SK-N-SH treated with all-trans-retinoic acid at 6 μM for 48 hours (cell line): ENCODE data around the gene MYO3B.

Experiments used
- ATAC-seq: fragments of 200-7000 bp; cut with Tn5 transposase; 3 replicates; pipeline ENCODE4 v1.9.1; 2020; ENCODE audit warnings: mild to moderate bottlenecking, moderate library complexity
- BACH2 ChIP-seq: fragments of 250-450 bp; sonication (Bioruptor Pico); IDR thresholded peaks from 2 replicates; pipeline ENCODE4 v1.9.0; 2021; ENCODE audit warnings: mild to moderate bottlenecking, borderline replicate concordance
- CSDC2 ChIP-seq: fragments of 250-450 bp; sonication (Bioruptor Pico); IDR thresholded peaks from 2 replicates; pipeline ENCODE4 v1.5.0; 2020; ENCODE audit warnings: mild to moderate bottlenecking, moderate library complexity
- ESRRG ChIP-seq: fragments of 250-450 bp; sonication (Bioruptor Pico); IDR thresholded peaks from 2 replicates; pipeline ENCODE4 v1.6.1; 2021; ENCODE audit warnings: mild to moderate bottlenecking
- GLIS3 ChIP-seq: fragments of 250-450 bp; sonication (Bioruptor Pico); IDR thresholded peaks from 2 replicates; pipeline ENCODE4 v1.5.0; 2020; ENCODE audit warnings: mild to moderate bottlenecking, moderate library complexity
- ISL1 ChIP-seq: fragments of 250-450 bp; sonication (Bioruptor Pico); IDR thresholded peaks from 2 replicates; pipeline ENCODE4 v2.1.2; 2022; ENCODE audit warnings: mild to moderate bottlenecking, moderate library complexity
- OSR1 ChIP-seq: fragments of 250-450 bp; sonication (Bioruptor Pico); IDR thresholded peaks from 2 replicates; pipeline ENCODE4 v1.8.0; 2022; ENCODE audit warnings: moderate library complexity, mild to moderate bottlenecking, inconsistent platforms
- PPARA ChIP-seq: fragments of 250-450 bp; sonication (Bioruptor Pico); IDR thresholded peaks from 2 replicates; pipeline ENCODE4 v1.5.0; 2020; ENCODE audit warnings: mild to moderate bottlenecking, borderline replicate concordance
- RARB ChIP-seq: fragments of 250-450 bp; sonication (Bioruptor Pico); IDR thresholded peaks from 2 replicates; pipeline ENCODE4 v1.8.0; 2021; ENCODE audit warnings: mild to moderate bottlenecking, moderate library complexity
- SNAI2 ChIP-seq: fragments of 250-450 bp; sonication (Bioruptor Pico); IDR thresholded peaks from 2 replicates; pipeline ENCODE4 v1.5.0; 2020; ENCODE audit warnings: mild to moderate bottlenecking, moderate library complexity
- TCF4 ChIP-seq: fragments of 250-450 bp; sonication (Bioruptor Pico); IDR thresholded peaks from 2 replicates; pipeline ENCODE4 v1.8.0; 2021; ENCODE audit warnings: mild to moderate bottlenecking, moderate library complexity, borderline replicate concordance
- TOX ChIP-seq: fragments of 250-450 bp; sonication (Bioruptor Pico); IDR thresholded peaks from 2 replicates; pipeline ENCODE4 v1.8.0; 2021; ENCODE audit warnings: mild to moderate bottlenecking, moderate library complexity, borderline replicate concordance
- ZC3H10 ChIP-seq: fragments of 250-450 bp; sonication (Bioruptor Pico); IDR thresholded peaks from 2 replicates; pipeline ENCODE4 v1.5.1; 2021; ENCODE audit warnings: mild to moderate bottlenecking, moderate library complexity
- ZFP3 ChIP-seq: fragments of 250-450 bp; sonication (Bioruptor Pico); IDR thresholded peaks from 2 replicates; pipeline ENCODE4 v1.5.0; 2020; ENCODE audit warnings: mild to moderate bottlenecking, moderate library complexity
- ZNF565 ChIP-seq: fragments of 450-650 bp; formaldehyde crosslinking; conservative IDR thresholded peaks from 2 replicates; pipeline ENCODE4 v1.5.0; 2020; ENCODE audit warnings: low read depth, mild to moderate bottlenecking, moderate library complexity
- ZNF70 ChIP-seq: fragments of 450-650 bp; formaldehyde crosslinking; IDR thresholded peaks from 2 replicates; pipeline ENCODE4 v1.5.0; 2020; ENCODE audit warnings: mild to moderate bottlenecking, moderate library complexity
- ZNF8 ChIP-seq: fragments of 450-650 bp; formaldehyde crosslinking; IDR thresholded peaks from 2 replicates; pipeline ENCODE4 v1.5.0; 2020; ENCODE audit warnings: mild to moderate bottlenecking, moderate library complexity
- TF ChIP-seq, protein P1 (sequence below): fragments of 250-450 bp; sonication (Bioruptor Pico); IDR thresholded peaks from 2 replicates; pipeline ENCODE4 v1.5.0; 2020; ENCODE audit warnings: mild to moderate bottlenecking, moderate library complexity
- TF ChIP-seq, protein P2 (sequence below): fragments of 250-450 bp; sonication (Bioruptor Pico); IDR thresholded peaks from 2 replicates; pipeline ENCODE4 v1.5.1; 2021; ENCODE audit warnings: mild to moderate bottlenecking, moderate library complexity
- TF ChIP-seq, protein P3 (sequence below): fragments of 250-450 bp; sonication (Bioruptor Pico); IDR thresholded peaks from 2 replicates; pipeline ENCODE4 v1.8.0; 2021; ENCODE audit warnings: low read depth, mild to moderate bottlenecking, moderate library complexity, borderline replicate concordance

MYO3B gene

GRCh38 chr2:170446078-170446477 lies 268.1 kb downstream of the MYO3B start:
- ATAC-seq: no peak
- TF ChIP-seq, protein P1, sequence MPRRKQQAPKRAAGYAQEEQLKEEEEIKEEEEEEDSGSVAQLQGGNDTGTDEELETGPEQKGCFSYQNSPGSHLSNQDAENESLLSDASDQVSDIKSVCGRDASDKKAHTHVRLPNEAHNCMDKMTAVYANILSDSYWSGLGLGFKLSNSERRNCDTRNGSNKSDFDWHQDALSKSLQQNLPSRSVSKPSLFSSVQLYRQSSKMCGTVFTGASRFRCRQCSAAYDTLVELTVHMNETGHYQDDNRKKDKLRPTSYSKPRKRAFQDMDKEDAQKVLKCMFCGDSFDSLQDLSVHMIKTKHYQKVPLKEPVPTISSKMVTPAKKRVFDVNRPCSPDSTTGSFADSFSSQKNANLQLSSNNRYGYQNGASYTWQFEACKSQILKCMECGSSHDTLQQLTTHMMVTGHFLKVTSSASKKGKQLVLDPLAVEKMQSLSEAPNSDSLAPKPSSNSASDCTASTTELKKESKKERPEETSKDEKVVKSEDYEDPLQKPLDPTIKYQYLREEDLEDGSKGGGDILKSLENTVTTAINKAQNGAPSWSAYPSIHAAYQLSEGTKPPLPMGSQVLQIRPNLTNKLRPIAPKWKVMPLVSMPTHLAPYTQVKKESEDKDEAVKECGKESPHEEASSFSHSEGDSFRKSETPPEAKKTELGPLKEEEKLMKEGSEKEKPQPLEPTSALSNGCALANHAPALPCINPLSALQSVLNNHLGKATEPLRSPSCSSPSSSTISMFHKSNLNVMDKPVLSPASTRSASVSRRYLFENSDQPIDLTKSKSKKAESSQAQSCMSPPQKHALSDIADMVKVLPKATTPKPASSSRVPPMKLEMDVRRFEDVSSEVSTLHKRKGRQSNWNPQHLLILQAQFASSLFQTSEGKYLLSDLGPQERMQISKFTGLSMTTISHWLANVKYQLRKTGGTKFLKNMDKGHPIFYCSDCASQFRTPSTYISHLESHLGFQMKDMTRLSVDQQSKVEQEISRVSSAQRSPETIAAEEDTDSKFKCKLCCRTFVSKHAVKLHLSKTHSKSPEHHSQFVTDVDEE (CRISPR knock-in tag): no peak

DNA sequence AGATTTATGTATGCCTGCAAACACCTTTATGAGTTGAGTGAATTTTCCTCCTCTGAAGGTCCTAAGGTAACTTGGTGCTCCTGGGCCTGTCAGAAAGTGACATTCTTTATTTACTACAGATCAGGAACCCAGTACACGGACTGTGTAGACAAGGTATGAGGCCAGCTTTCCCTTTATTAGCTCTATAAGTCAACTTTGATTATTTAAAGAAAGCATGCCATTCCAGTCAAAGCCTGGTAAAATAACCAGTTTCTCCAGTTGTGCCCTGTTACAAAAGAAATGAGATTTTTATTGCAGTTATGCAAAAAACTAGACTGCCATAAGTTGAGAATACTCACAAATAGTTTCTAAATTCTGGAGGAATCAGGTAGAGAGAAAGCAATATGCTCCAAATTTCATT lies 271.1 kb downstream of the MYO3B start:
- ATAC-seq: no peak
- TF ChIP-seq ZNF8 (CRISPR knock-in tag): no peak
- TF ChIP-seq ESRRG (CRISPR knock-in tag): no peak
- no peak for TF ChIP-seq ISL1
- no peak for TF ChIP-seq ZFP3 (CRISPR knock-in tag)
- no peak for TF ChIP-seq ZNF565 (CRISPR knock-in tag)
- TF ChIP-seq, protein P2, sequence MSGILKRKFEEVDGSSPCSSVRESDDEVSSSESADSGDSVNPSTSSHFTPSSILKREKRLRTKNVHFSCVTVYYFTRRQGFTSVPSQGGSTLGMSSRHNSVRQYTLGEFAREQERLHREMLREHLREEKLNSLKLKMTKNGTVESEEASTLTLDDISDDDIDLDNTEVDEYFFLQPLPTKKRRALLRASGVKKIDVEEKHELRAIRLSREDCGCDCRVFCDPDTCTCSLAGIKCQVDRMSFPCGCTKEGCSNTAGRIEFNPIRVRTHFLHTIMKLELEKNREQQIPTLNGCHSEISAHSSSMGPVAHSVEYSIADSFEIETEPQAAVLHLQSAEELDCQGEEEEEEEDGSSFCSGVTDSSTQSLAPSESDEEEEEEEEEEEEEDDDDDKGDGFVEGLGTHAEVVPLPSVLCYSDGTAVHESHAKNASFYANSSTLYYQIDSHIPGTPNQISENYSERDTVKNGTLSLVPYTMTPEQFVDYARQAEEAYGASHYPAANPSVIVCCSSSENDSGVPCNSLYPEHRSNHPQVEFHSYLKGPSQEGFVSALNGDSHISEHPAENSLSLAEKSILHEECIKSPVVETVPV (CRISPR knock-in tag): no peak
- no peak for TF ChIP-seq TOX (CRISPR knock-in tag)
- no peak for TF ChIP-seq BACH2 (CRISPR knock-in tag)
- TF ChIP-seq PPARA (CRISPR knock-in tag): no peak

DNA sequence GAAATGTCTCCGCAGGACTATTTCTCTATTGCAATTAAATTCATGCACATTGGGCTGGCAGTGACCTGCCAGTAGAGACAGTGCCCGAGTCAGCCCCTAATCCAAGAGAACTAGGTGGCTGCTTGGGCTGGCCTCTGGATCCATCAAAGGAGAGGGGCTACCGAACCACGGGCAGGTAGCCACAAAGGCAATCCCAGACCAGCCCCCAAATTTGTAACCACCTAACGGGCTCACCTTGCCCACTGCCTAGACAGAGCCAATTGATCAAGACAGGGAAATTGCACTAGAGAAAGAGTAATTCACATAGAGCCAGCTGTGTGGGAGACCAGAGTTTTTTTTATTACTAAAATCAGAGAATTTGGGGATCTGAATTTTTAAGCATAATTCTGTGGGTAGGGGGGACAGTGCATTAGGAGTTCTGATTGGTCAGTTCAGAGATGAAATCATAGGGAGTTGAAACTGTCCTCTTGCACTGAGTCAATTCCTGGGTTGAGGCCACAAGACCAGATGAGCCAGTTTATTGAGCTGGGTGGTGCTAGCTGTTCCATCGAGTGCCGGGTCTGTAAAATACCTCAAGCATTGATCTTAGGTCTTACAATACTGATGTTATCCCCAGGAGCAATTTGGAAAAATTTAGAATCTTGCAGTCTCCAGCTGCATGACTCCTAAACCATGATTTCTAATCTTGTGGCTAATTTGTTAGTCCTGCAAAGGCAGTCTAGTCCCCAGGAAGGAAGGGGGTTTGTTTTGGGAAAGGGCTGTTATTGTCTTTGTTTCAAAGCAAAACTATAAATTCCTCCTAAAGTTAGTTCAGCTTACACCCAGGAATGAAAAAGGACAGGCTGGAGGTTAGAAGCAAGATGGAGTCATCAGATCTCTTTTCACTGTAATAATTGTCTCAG lies 276.8 kb downstream of the MYO3B start:
- ATAC-seq: no peak
- TF ChIP-seq ZNF70 (CRISPR knock-in tag): no peak

DNA sequence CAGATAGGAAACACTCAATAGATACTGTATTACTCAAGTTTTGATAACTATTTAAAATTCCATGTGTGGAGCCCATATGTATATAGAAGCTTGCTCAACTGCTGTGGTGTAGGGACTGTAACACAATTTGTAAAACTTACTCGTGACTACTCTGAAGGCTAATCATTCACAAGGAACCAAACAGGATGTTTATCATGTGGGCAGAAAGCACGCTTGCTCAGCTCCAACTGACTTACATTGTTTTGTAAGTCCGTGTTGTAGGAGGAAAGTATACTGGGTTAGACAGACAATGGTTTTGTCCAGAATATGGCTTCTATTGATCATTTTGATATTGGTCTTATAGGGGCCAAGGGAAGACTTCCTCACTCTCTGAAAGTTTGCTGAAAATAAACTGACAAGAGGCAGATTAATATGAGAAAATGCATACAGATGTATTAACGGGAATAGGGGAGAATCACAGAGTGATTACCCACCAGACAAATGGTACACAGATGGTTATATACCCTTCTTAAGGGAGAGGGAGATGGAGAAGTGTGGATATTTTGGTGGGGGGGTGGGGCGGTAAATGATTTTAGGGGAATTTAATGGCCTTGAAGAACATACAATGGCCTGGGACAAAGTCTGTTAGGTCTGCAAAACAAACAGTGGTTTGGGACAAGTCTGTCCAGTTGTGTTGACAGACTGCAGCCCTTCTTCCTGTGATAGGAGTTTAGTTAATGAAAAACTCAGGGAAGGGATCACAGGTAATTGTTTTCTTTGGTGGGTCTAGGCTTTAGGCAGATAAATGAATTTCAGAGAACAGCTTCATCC lies 277.9 kb downstream of the MYO3B start:
- TF ChIP-seq ZNF8 (CRISPR knock-in tag) (no peak), OSR1 (CRISPR knock-in tag) (no peak), CSDC2 (no peak), ESRRG (CRISPR knock-in tag) (no peak), SNAI2 (CRISPR knock-in tag) (no peak), ZFP3 (CRISPR knock-in tag) (no peak)
- ATAC-seq: no peak

DNA sequence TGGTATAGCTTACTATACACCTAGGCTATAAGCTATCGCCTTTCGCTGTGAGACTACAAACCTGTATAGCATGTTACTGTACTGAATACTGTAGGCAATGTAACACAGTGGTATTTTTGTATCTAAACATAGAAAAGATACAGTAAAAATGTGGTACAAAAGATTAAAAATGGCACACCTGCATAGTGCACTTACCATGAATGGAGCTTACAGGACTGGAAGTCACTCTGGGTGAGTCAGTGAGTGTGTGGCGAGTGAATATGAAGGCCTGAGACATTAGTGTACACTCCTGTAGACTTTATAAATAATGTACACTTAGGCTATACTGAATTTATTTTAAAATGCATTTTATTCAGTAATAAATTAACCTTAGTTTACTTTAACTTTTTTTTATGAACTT lies 279.0 kb downstream of the MYO3B start:
- ATAC-seq: no peak
- TF ChIP-seq ZFP3 (CRISPR knock-in tag) (no peak), TCF4 (no peak)

DNA sequence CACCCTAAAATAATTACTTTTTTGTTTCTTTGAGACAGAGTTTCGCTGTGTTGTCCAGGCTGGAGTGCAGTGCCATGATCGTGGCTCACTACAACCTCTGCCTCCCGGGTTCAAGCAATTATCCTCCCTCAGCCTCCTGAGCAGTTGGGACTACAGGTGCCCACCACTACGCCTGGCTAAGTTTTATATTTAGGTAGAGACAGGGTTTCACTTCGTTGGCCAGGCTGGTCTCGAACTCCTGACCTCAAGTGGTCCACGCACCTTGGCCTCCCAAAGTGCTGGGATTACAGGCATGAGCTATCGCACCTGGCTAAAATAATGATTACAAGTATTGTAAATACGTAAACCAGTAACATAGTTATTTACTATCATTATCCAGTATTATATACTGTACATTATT lies 279.8 kb downstream of the MYO3B start:
- TF ChIP-seq RARB (CRISPR knock-in tag) (no peak), ISL1 (no peak), PPARA (CRISPR knock-in tag) (no peak), ZNF70 (CRISPR knock-in tag) (no peak), ZNF8 (CRISPR knock-in tag) (no peak), ESRRG (CRISPR knock-in tag) (no peak), GLIS3 (CRISPR knock-in tag) (no peak), ZC3H10 (CRISPR knock-in tag) (no peak), ZNF565 (CRISPR knock-in tag) (no peak)
- TF ChIP-seq, protein P1 (CRISPR knock-in tag): no peak
- TF ChIP-seq, protein P3, sequence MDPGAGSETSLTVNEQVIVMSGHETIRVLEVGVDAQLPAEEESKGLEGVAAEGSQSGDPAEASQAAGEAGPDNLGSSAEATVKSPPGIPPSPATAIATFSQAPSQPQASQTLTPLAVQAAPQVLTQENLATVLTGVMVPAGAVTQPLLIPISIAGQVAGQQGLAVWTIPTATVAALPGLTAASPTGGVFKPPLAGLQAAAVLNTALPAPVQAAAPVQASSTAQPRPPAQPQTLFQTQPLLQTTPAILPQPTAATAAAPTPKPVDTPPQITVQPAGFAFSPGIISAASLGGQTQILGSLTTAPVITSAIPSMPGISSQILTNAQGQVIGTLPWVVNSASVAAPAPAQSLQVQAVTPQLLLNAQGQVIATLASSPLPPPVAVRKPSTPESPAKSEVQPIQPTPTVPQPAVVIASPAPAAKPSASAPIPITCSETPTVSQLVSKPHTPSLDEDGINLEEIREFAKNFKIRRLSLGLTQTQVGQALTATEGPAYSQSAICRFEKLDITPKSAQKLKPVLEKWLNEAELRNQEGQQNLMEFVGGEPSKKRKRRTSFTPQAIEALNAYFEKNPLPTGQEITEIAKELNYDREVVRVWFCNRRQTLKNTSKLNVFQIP (CRISPR knock-in tag): no peak
- TF ChIP-seq, protein P2 (CRISPR knock-in tag): no peak
- ATAC-seq: no peak
